Suppressor macrophage (primary cell): Measurements from ENCODE around the gene TOMM40L.

ENCODE experiments used
- DNase-seq, 4 experiments: peaks; one replicate each; pipeline ENCODE4 v3.0.0-alpha.2; 2020 to 2022

TOMM40L gene

DNA sequence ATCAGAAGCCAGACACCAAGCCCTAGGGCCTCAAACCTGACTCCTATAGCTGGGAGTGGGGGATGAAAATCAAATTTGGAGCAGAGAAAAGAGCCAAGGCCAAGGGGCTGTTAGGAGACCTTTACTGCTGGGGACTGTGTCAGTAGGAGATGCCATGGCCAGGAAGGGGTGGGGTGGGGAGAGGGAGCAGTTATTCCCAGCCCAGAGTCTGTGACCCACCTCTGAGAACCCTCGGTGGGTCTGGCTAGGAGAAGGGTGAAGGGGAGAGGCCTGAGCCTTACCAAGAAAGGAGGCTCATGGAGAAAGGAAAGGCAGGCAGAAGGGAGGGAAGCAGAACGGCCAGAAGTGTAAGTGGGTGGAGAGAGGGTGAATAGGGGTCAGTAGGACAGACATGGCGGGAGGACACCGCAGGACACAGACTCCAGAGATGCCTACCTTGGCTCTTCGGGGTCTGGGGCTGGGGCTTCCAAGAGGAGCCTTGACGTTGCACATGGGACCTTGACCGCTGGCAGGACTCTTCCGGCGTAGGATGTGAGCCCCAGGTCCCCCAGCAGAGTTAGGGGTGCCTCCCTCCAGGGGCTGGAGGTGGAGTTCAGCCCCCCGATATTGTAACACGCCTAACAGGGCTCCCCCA lies 28.2 kb upstream of the TOMM40L start:
- no peak for DNase-seq

DNA sequence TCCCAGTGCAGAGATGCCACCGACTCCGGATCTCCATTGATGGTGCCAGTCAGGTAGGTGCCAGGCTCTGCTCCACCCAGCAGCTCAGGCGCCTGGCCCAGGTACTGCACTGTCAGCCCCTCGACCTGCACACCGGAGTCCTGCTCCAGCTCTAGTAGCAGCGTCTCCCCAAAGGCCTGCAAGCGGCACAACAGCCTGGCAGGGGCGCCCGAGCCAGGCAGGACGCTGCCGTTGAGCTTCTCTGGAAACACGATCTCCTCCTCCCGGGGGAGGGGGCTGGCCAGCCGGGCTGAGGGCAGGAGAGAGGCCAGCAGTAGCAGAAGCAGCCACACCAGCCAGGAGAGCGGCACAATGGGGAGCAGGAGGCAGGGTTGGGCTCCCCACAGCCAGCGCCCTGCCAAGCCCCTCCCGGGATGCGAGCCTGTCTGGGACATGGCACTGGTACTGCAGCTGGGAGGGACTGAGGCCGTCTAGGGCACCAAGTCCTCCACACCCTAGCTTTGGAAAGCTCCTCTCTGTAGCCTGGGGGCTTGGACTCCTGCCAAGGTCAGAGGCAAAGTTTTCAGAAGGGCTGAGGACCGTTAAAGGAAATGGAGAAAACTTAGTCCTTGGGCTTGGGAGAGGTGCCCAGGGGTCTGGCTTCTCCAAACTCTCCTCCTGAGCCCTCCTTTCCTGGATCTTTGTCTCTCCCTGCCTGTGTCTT lies 27.5 kb upstream of the TOMM40L start:
- no peak for DNase-seq

DNA sequence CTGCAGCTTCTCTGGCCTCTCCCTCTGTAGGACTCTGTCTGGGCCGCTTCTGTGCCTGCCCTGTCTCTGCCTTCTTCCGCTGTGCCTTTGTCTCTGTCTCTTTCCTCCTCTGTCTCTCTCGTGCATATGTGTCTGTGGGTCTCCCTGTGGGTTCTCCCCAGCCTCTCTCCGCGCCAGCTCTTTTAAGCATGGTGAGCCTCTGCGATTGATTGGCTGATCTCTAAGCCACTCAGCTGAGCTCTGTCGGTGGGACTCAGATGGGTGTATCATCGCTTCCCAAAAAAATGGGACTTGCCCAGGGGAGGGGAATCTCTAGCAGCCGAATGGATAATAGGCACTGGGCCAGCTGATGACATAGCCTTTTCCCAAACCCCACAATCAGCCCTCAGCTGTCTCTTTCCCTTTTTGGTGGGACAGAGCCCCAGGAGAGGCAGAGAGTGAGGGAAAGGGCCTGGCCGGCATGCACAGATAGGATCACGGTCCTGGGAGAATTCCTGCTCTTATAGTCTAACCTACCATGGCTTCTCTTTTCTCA lies 26.9 kb upstream of the TOMM40L start, which contains the start of gene ADAMTS4:
ADAMTS4 (minus strand) TSS at position 158 of the 535 bp plus-strand sequence. CDS start 427 bp downstream, outside the sequence.
- no peak for DNase-seq

DNA sequence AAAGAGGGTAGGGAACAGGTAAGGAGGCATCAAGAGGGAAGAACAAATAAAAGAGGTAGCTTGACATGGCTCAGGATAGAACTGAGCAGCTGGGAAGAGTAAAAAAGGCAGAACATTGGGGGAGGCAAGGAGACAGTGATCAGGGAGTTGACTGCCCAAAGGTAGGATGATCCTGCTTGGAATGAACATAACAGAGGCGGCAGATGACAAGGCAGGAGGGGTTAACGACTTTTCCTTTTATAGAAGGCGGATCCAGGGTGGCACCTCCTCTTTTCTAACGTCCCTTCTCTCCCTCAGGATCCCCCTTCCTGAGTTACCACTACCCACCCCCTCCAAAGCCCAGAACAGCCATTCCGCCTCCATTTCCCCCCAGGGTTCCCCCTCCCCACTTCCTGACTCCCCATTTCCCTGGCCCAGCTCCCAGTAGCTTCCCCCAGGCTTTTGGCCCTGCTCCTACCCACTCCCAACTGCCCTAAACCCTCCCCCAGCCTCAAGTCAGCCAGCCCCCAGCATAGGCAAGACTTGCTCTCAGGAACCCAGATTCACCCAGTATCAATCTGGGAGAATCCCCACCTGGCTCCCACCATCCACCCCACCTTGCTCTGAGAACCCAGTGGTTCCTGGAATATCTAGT lies 26.2 kb upstream of the TOMM40L start:
- DNase-seq: no peak

DNA sequence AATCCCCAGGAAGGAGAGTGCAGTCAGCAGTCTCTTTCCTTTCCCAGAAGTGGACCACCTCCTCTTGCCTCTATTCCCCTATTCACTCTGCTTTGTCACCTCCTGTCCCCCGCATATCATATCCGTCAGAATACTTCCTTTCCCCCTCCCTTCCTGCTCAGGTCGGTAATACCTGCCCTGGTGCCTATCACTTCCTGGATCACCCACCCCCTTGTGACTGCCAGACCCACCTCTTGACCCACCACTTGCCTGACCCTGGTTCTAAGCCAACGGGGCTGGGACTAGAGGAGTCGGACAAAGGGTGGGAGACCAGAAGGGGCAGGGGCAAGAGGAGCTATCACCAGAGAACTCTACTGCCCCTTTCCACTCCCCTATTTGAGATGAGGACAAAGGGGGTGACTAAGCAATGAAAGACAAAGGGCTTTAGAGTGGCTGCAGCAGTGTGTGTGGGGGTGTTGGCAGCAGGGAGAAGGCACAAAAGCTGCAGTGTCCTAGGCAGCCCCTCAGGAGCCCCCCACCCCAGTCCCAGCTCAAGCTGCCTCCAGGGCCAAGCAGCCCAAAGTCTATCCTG lies 25.4 kb upstream of the TOMM40L start:
- DNase-seq: no peak

DNA sequence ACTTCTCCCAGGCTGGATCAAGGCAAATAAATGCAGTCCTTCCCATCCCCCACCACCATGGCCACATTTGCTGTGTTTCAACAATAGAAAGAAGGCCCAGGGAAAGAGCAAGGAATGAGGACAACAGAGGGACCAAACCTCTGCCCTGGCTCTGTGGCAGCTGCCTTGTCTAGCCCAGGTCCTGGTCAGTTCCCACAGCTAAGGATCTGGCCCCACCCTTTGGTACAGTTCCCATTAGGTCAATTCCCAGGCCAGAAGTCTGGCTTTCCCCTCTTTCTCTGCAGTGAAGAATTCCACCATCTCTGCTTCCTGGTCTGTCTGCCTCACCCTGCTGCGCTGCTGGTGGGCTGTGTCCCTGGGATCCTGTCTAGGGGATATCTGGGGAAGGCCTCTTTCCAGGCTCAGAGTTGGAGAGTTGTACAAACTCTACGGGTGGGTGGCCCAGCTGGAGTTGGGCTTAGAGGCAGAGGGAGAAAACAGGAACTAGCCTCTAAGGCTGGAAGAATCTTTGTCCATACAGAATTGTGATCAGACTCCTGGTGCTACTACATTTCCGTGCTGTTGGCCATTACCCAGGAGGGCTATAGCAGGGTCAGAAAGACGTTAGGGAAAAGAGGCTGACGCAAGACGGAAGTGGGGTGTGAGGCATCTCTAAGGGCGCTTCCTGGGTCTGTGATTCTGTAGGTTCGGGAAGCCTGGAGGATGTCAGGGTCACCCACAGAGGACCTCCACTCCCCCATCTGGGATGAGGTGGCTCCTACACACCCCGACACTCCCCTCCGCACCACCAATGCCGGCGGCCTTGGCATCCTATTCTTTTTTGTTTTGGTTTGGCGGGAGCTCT lies 24.6 kb upstream of the TOMM40L start:
- DNase-seq: peak; percentile 69 to 85 (median 80)

DNA sequence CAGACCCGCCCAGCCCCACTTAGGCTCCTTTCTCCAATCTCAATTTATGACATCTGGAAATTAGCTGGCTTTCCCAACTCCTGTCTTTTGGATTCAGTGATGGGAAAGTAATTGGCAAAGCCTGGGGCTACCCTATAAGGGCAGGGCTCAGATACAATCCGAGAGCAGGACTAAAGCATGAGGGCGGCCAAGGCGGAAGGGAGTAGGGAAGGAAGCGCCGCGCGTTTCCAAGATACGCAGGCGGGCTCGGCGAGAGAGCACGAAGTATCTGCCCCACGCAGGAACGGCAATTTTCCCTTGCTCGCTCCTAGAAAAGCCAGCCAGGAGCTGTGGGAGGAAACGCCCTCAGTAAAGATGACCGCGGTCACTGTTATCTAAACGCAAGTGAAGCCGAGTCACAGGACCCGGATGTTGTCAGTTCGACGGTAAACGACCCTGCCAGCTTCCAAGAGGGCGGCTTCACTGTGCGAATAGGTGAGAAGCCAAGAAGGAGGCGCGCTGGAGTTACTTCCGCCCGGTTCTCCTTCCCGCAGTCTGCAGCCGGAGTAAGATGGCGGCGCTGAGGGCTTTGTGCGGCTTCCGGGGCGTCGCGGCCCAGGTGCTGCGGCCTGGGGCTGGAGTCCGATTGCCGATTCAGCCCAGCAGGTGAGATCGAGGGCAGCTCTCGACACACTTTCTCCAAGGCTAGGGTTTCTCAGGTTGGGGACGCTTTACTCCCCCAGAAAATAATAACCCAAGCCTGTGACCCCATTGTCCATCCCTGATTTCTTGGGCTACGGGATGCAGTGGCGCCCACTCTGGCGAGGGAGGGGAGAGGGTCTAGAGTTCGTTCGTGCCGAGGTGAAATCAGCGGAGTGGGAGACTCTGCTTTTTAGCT lies 23.8 kb upstream of the TOMM40L start, which contains the start of gene NDUFS2:
NDUFS2 (plus strand) TSS at position 532 of the 877 bp plus-strand sequence; CDS start at position 551, 19 bp downstream.
- peak; percentile 97 to 99 (median 98) for DNase-seq

DNA sequence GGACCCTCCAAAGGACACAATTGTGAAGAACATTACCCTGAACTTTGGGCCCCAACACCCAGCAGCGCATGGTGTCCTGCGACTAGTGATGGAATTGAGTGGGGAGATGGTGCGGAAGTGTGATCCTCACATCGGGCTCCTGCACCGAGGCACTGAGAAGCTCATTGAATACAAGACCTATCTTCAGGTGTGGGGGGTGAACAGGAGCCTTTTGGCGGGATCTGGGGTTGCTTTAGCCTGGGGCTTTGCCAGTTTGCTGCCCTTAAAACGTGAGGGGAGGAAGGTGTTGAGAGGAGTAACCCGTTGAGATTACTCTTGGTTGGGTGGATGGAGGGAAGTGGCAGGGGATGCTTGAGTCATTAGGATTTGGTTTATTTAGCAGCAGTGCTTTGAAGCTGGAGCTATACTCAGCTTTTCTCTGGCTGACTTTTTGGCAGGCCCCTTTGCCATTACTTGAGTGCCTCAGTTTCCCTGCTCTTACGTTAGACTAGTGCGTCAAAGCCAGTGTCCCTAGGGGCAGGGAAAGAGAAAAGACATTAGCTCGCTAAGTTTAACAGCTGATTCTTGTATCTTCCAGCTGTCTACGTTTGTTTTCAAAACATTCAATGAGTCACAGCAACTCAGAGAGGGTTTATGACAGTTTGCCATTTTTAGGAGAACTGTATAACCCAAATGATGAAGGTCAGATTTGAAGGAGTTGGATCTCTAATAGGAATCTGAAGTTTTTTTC lies 19.3 kb upstream of the TOMM40L start:
- no peak for DNase-seq

DNA sequence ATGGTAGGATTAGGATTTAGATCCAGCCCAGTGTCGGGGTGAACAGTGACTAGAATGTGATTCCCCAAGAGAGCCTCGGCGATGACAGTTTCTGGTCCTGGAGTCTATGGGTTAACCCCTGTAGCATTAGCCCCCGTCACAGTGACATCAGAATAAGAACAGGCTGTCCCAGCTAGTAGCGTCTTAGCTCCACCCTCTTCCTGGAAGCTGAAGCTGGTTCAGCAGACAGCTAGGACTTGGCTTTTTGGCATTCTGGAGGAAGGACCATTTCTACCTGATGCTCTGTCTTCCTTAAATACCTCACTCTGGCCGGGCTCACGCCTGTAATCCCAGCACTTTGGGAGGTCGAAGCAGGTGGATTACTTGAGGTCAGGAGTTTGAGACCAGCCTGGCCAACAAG lies 18.7 kb upstream of the TOMM40L start:
- DNase-seq: no peak

DNA sequence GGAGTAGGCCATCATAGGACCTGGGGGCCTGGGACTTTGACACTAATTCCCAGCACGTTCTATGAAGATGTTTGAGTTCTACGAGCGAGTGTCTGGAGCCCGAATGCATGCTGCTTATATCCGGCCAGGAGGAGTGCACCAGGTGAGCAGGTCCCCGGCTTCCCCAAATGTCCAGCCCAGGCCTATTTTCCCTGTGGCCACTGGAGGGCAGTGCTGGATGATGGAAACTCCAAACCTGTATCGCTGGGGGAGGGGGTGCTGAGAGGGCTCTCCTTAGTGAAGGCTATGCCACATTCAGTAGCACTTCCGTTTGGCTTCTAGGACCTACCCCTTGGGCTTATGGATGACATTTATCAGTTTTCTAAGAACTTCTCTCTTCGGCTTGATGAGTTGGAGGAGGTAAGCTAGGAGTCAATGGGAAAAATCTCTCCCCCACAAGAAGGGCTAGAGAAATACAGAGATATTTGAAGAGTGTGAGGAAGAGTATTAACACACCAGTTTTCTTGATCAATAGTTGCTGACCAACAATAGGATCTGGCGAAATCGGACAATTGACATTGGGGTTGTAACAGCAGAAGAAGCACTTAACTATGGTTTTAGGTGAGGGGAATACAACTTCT lies 16.0 kb upstream of the TOMM40L start:
- peak; percentile 82 to 88 (median 86) for DNase-seq

DNA sequence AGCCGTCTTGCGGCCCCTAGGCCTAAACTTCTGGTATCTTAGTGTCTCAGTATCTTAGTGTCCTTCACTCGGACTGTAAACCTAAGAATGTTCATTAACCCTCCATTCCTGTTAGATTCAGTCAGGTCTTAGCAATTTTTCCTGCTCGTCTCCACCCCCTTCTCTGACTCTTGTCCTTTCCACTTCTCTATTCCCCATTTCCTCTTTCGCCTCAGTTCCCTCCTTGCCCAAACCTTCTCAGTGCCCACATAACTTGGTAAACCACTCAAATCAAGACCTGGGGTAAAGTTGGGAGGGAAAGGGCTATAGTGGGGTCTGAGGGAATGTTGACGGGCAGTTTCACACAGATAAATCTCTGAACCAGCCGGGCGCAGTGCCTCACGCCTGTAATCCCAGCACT lies 11.5 kb upstream of the TOMM40L start:
- peak; percentile 70 to 87 (median 80) for DNase-seq

DNA sequence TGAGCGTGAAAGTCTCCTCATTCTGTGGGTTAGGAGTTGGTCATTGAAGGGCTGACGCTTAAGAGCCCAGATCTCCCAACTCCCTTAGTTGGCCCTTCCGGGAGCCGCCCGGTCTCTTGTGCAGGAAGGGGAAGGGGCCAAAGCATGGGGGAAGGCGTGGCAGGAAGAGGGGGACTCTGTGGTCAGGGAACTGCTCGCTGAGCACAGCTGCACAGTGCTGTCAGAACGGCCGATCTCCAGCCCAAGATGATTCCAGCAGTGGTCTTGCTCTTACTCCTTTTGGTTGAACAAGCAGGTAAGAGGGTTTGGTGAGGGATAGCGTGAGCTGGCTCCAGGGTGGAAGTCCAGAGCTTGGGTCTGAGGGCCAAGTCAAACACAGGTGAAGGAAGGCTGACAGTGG lies 10.8 kb upstream of the TOMM40L start, which contains the start of gene FCER1G:
FCER1G (plus strand) TSS at position 220 of the 400 bp plus-strand sequence; CDS start at position 247, 27 bp downstream.
- DNase-seq: peak; percentile 91 to 95 (median 94)

DNA sequence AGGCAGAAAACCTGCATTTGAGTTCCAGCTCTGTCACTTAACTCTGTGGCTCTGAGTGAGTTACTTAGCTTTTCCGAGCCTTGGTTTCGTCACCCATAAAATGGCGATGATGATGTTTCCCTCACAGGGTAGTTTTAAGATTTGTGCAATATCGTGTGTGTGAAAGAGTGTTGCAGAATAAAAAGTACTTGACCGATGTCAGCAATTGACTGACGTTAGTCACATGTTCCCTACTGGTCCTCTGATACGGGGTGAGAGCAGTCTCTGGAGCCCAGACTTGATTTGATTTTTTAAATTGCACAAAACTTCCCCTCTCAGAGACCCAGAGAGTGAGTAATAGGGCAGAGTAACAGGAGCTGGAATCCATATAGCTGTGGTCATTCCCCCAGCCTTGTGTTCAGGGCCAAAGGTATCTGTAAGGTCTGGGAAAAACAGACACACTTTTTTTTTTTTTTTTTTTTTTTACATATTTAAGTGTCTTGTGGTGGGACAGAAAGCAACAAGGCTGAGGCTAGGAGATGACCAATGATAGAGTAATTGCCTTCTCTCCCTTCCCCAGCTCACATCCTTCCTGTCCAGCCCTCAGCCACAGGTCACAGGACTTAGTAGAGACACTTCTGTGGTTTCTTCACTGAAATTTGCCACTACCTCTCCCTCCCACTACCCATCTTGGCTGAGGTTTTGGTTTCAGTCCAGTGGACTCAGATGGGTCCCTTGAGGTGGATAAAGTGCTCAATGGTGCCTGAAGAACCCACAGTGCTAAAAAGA lies 8.7 kb upstream of the TOMM40L start:
- DNase-seq: peak; percentile 86 to 98 (median 94)

DNA sequence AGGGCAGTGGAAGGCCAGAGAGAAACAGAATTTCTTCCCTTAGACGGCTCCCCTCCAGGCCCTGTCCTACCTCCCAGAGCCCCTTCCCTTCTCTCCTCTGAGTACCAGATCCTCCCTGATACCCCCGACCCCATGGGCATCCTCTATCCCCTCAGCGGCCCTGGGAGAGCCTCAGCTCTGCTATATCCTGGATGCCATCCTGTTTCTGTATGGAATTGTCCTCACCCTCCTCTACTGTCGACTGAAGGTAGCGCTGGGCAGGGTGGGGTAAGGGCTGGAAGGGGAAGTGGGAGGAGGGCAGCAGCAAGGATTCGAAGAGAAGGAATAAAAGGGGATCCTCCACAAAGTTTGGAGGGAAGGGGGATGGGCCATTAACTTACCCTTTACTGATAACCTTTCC lies 8.0 kb upstream of the TOMM40L start:
- peak in 3 of 4 experiments; percentile 40 to 47 (median 47) for DNase-seq

DNA sequence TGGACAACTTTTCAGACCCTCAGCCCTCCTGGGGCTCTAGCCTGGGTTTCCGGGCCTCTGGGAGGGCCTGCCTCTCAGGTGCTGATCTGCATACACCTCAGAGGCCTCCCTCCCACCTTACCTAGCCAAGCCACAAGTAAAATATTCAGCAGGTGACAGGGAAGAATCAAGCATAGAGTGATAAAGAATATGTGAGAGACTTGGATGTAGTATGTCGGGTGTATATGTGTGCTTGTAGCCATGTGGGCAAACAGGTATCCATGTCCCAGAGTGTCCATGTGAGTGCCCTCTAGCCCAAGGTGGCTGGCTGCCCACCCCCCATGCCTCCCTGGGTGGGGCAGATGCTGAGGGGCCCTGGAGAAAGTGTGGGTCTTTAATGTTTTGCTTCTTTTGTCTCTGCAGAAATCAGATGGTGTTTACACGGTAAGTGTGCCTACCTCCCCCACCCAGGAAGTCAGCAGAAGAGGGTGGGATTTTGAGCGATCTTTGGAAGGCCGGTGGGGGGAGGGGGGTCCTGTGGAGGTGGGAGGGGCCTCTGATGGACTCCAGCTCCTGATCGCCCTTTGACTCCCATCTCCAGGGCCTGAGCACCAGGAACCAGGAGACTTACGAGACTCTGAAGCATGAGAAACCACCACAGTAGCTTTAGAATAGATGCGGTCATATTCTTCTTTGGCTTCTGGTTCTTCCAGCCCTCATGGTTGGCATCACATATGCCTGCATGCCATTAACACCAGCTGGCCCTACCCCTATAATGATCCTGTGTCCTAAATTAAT lies 7.4 kb upstream of the TOMM40L start:
- DNase-seq: no peak

DNA sequence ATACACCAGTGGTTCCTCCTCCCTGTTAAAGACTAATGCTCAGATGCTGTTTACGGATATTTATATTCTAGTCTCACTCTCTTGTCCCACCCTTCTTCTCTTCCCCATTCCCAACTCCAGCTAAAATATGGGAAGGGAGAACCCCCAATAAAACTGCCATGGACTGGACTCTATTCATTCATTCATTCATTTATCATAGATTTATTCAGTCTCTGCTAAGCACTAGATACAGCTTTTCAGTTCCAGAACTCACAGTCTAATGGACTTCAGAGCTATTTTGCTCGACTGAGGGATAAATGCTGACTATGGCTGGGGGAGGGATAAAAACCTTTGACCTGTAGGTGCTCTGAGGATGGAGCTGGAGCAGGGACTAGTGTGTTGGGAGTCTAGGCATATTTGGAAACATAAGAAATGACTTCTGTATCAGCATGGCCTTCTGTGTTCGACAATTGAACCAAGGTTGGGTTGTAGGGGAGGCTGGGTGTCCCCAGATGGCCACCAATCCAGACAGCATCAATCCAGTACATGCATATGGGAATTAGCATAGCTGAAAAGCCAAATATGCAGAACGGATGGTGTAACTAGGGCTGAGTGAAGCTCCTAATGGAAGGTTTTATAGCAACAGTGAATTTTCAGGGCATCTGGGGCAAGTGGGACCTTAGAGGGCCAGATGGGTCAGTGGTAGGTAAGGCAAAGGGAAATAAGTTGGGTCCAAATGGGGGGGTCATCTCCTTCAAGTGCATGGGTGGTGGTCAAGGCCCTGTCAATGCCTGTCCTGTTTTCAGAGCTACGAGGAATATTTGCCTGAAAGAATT lies 6.6 kb upstream of the TOMM40L start:
- no peak for DNase-seq

DNA sequence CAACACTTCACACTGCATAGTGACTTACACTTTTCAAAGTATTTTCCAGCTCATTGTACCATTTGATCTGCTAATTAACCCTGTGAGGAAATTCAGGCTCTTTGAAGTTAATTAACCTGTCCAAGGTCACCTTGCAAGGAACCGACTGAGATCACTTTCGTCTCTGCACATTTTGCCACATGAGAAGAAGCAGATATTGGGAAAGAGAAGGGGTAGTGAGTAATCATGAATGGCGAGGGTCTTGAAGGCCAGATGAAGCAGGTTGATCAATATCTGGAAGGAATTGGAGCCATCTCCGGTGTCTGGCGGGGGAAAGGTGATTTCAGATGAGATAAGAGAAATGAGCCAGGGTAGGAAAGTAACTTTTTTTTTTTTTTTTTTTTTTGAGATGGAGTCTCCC lies 5.9 kb upstream of the TOMM40L start:
- no peak for DNase-seq
